Ovary (tissue), 10 donors: ENCODE data around the gene FGF16. TPM values are rescaled to one million over a fixed set of nuclear protein-coding genes. Genes with fewer than 3 reads are reported as not detected.
"Not testable (repeated sequence)": the region's sequence is repeated elsewhere in the genome, so short reads cannot be mapped to it uniquely, and the experiment has no call there.

ENCODE experiments used
- DNase-seq, 5 donors: peaks; one replicate each; pipeline ENCODE4 v3.0.0-alpha.2; 2019 to 2020
- H3K27ac ChIP-seq, 2 donors: fragments of 200-600 bp; one replicate each; pipeline versions ENCODE4 v1.5.1 to v1.8.0; 2019 to 2022
- H3K27me3 ChIP-seq: fragments of 200-600 bp; one replicate; pipeline ENCODE4 v1.8.0; 2022
- H3K36me3 ChIP-seq: fragments of 200-600 bp; sonication (generic); one replicate; pipeline ENCODE4 v1.5.1; 2019
- H3K4me1 ChIP-seq: one replicate; pipeline ENCODE4 v1.8.1; 2013; ENCODE audit warnings: mild to moderate bottlenecking, moderate library complexity; ENCODE audit not compliant: insufficient read depth
- H3K4me3 ChIP-seq: fragments of 200-600 bp; sonication (generic); one replicate; pipeline ENCODE4 v1.5.1; 2017
- H3K9me3 ChIP-seq, 2 donors: fragments of 200-600 bp in 1 of 2; sonication (generic) in 1 of 2; one replicate each; pipeline versions ENCODE4 v1.5.1 to v1.8.1; 2013 to 2019; ENCODE audit warnings: mild to moderate bottlenecking in 1 of 2, moderate library complexity in 1 of 2
- EP300 ChIP-seq: sonication (generic); formaldehyde crosslinking; IDR thresholded peaks from one replicate; pipeline ENCODE4 v1.6.1; 2017; ENCODE audit warnings: antibody characterized with exemption
- POLR2A ChIP-seq: fragments of 450-650 bp; IDR thresholded peaks from one replicate; pipeline ENCODE4 v1.6.1; 2017; ENCODE audit warnings: antibody characterized with exemption, mild to moderate bottlenecking, moderate library complexity
- WGBS, 3 donors: extraction: QIAGEN DNeasy Blood & Tissue Kit in 1 of 3; methylation state at CpG; one replicate each; pipeline versions ENCODE4 v1.1.5 to v1.1.7; 2013 to 2017; 5-methylcytosine and 5-hydroxymethylcytosine counted together
- intact Hi-C, 4 donors: fragments of 100-400 bp; cut with DNase I; formaldehyde crosslinking; loops; one replicate each; pipeline versions ENCODE4 v1.11.0 to v1.15.1; 2022 to 2023
- long read RNA-seq, 3 donors: library from polyadenylated mRNA in 2 of 3; unstranded in 2 of 3; transcript quantifications; one replicate each; pipeline ENCODE4 v2.0.0 and lab custom pipeline, GENCODE V29; 2021 to 2026
- polyA plus RNA-seq, 2 donors: library from polyadenylated mRNA; stranded (reverse); fragments of 200-250 nt in 1 of 2; fragments of 350-450 nt in 1 of 2; fragmentation: Illumina TruSeq in 1 of 2; extraction: RNeasy Lipid Tissue Mini Kit (QIAGEN cat#74804) in 1 of 2; gene quantifications; one replicate each; pipeline ENCODE4 v1.2.3, GENCODE V29; 2013 to 2014
- total RNA-seq, 7 donors: library from RNA; depleted of rRNA in 2 of 7; stranded (reverse); fragments of >200 nt in 2 of 7; fragmentation: NEBNext Ultra II Directional in 3 of 7; extraction: Animal tissue kit (Norgen Biotek cat#: 25700) in 3 of 7; gene quantifications; one replicate each; pipeline versions ENCODE4 v1.1.0 to v1.2.4, GENCODE V29; 2016 to 2023
- TF ChIP-seq, protein P1 (sequence below), 3 donors: fragments of 450-650 bp in 2 of 3; fragments of 200-600 bp in 1 of 3; IDR thresholded peaks; one replicate each; pipeline versions ENCODE4 v1.5.1 to v1.8.0; 2016 to 2022; ENCODE audit warnings: antibody characterized with exemption in 3 of 3, mild to moderate bottlenecking in 1 of 3
- donor health status: DM: no; HTN: no; CAD: no; lungs with moderate emphysema.
- donor health status: DM: no; HTN: no; CAD: no.
- donor health status: Bipolar disorder and iron deficiency.
- donor health status: DM: yes; HTN: yes; CAD: no.
- donor health status: DM: no; HTN: no; CAD: no.
- donor health status: DM: yes; HTN: yes; CAD: no.

The FGF16 gene
- total RNA-seq (not detected), polyA plus RNA-seq (under 1 TPM in 1 of 2 donors, not detected in 1; 0.28 TPM)
- long read RNA-seq, donor 1: 0 reads
- long read RNA-seq, donor 2: 0 reads
- long read RNA-seq, donor 3: 0 reads

GRCh38 chrX:77446908-77447652 is at the start of gene FGF16:
TSS of gene FGF16 (plus strand) at chrX:77447389. CDS start at chrX:77447675, 286 bp downstream.
- no peaks in the 10 kb centered on the region for H3K36me3 ChIP-seq
- peak within 1 kb of the TSS; percentile 6 for H3K4me3 ChIP-seq
- peaks cover 0 to 4% of the 10 kb centered on the region in 2 donors for H3K9me3 ChIP-seq
- no peaks in the 10 kb centered on the region for H3K27me3 ChIP-seq
- intact Hi-C loops: no loop called here
- no peak within 1 kb of the TSS for H3K27ac ChIP-seq
- DNase-seq: peak in 1 of 5 donors; percentile 36
- no peak for TF ChIP-seq POLR2A
- no peak for TF ChIP-seq EP300
- TF ChIP-seq, protein P1, sequence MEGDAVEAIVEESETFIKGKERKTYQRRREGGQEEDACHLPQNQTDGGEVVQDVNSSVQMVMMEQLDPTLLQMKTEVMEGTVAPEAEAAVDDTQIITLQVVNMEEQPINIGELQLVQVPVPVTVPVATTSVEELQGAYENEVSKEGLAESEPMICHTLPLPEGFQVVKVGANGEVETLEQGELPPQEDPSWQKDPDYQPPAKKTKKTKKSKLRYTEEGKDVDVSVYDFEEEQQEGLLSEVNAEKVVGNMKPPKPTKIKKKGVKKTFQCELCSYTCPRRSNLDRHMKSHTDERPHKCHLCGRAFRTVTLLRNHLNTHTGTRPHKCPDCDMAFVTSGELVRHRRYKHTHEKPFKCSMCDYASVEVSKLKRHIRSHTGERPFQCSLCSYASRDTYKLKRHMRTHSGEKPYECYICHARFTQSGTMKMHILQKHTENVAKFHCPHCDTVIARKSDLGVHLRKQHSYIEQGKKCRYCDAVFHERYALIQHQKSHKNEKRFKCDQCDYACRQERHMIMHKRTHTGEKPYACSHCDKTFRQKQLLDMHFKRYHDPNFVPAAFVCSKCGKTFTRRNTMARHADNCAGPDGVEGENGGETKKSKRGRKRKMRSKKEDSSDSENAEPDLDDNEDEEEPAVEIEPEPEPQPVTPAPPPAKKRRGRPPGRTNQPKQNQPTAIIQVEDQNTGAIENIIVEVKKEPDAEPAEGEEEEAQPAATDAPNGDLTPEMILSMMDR (IDR thresholded peaks at IDR 0.05): no peak
- 23 to 36% (median 31%) methylated on average over 48 of the region's 48 CpGs for WGBS, 3 donors
- no peaks in the 10 kb centered on the region for H3K4me1 ChIP-seq

DNA sequence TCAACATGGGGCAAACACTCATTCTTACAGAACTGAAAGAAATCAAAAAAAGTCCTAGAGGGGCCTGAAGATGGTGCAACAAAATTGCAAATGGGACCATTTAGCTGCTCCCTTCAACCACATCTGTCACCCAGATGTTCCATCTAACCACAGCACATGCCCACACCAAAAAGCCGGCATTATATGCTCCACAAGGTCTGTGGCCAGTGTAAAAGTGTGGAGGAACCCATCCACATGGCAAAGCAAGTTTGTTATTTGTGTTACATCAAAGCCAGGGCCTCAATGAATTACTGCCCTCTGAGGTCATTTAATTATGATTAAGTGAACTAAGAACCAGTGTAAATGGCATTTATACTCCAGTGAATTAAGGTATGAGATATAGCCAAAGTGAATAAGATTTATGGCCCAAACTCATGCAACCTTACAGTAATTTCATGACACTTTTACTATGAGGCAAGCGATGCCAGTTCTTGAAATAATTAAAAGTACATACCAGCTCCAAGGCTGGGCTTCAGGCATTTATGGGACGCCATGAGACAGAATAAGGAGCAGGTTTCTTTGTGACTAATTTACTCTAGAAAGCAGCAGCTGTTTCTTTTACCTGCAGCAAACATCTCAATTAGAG is 48.7 kb upstream of the FGF16 start:
- Histone ChIP-seq H3K27ac (no peak overlapping the region), H3K4me3 (no peak overlapping the region), H3K27me3 (no peaks in the 10 kb centered on the region), H3K9me3 (no peaks in the 10 kb centered on the region), H3K4me1 (no peaks in the 10 kb centered on the region), H3K36me3 (no peaks in the 10 kb centered on the region)
- 41 to 63% (median 56%) methylated on average over 3 of the region's 3 CpGs for WGBS, 3 donors
- intact Hi-C loops: no loop called here
- TF ChIP-seq EP300 (no peak), POLR2A (no peak)
- TF ChIP-seq, protein P1 (IDR thresholded peaks at IDR 0.05): no peak
- DNase-seq: no peak

GRCh38 chrX:77404419-77404818 is 42.8 kb upstream of the FGF16 start:
- Histone ChIP-seq H3K4me1 (no peaks in the 10 kb centered on the region), H3K36me3 (no peaks in the 10 kb centered on the region), H3K4me3 (no peak overlapping the region), H3K9me3 (no peaks in the 10 kb centered on the region), H3K27ac (no peak overlapping the region), H3K27me3 (no peaks in the 10 kb centered on the region)
- DNase-seq: peak in 1 of 5 donors; percentile 14
- 13 to 25% (median 18%) methylated on average over 2 of the region's 2 CpGs for WGBS, 3 donors
- TF ChIP-seq POLR2A: no peak
- TF ChIP-seq, protein P1 (IDR thresholded peaks at IDR 0.05): no peak
- TF ChIP-seq EP300: no peak
- intact Hi-C loops: no loop called here

DNA sequence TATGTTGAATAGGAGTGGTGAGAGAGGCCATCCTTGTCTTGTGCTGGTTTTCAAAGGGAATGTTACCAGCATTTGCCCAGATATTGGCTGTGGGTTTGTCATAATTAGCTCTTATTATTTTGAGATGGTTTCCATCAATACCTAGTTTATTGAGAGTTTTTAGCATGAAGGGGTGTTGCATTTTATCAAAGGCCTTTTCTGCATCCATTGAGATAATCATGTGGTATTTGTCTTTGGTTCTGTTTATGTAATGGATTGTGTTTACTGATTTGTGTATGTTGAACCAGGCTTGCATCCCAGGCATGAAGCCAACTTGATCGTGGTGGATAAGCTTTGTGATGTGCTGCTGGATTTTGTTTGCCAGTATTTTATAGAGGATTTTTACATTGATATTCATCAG is 39.4 kb upstream of the FGF16 start:
- H3K27me3 ChIP-seq: not testable (repeated sequence)

DNA sequence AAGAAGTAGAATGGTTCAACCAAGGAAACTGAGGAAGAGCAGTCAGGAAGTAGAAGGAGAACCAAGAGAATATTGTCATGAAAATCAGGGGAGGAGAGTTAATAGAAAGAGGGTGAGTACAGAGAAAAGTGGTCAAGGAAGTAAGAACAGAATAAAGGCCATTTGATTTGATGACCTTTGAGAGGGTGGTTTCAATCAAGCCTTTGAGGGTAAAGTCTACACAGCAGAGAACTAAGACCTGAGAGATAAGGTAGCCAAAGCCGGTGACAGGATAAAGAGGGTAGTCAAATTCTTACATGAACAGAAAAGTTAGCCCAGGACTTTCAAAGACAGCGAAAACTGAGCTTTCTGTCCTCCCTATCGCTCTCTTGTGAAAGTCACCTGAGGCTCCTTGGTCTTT is 34.6 kb upstream of the FGF16 start:
- intact Hi-C loops: no loop called here
- no peak for DNase-seq
- Histone ChIP-seq H3K4me3 (no peak overlapping the region), H3K9me3 (no peaks in the 10 kb centered on the region), H3K36me3 (no peaks in the 10 kb centered on the region), H3K27ac (no peak overlapping the region), H3K27me3 (no peaks in the 10 kb centered on the region), H3K4me1 (no peaks in the 10 kb centered on the region)
- no peak for TF ChIP-seq EP300
- TF ChIP-seq, protein P1 (IDR thresholded peaks at IDR 0.05): no peak
- TF ChIP-seq POLR2A: no peak
- 72 to 85% (median 82%) methylated on average over 3 of the region's 3 CpGs for WGBS, 3 donors

More for the DNA sequence above, 39.4 kb upstream of the FGF16 start:
- H3K27ac ChIP-seq, H3K4me1 ChIP-seq, H3K9me3 ChIP-seq, intact Hi-C loops, DNase-seq, H3K36me3 ChIP-seq, H3K4me3 ChIP-seq: not testable (repeated sequence)
- WGBS, 3 donors: 54 to 68% (median 66%) methylated on average over 1 of the region's 1 CpG
